CD4-positive, alpha-beta T cell treated with Interleukin-15 for 4 hours (primary cell): ENCODE results near the gene PPP4R3A.
"Not testable (repeated sequence)": the region's sequence is repeated elsewhere in the genome, so short reads cannot be mapped to it uniquely, and the experiment has no call there.

Source experiments
- DNase-seq: peaks from one replicate; pipeline ENCODE4 v3.0.0-alpha.2; 2020; ENCODE audit warnings: low spot score

The PPP4R3A gene

GRCh38 chr14:91436266-91436665, 73.8 kb downstream of the PPP4R3A start:
- DNase-seq, result not testable (repeated sequence)

- DNase-seq, result no peak
Observed at GRCh38 chr14:91429385-91429784, 80.7 kb downstream of the PPP4R3A start.

DNA sequence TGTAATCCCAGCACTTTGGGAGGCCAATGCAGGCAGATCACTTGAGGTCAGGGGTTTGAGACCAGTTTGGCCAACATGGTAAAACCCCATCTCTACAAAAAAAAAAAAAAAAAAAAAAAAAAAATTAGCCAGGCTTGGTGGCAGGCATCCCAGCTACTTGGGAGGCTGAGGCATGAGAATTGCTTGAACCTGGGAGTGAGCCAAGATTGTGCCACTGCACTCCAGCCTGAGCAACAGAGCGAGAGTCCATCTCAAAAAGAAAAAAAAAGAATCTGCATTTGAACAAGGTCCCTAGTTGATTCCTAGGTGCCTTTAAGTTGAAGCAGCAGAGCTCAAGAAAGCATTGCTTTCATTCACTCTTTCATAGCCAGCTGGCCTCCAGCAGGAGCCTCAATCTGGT, 81.2 kb downstream of the PPP4R3A start:
- not testable (repeated sequence) for DNase-seq

GRCh38 chr14:91425531-91425944, 84.6 kb downstream of the PPP4R3A start:
- not testable (repeated sequence) for DNase-seq

DNA sequence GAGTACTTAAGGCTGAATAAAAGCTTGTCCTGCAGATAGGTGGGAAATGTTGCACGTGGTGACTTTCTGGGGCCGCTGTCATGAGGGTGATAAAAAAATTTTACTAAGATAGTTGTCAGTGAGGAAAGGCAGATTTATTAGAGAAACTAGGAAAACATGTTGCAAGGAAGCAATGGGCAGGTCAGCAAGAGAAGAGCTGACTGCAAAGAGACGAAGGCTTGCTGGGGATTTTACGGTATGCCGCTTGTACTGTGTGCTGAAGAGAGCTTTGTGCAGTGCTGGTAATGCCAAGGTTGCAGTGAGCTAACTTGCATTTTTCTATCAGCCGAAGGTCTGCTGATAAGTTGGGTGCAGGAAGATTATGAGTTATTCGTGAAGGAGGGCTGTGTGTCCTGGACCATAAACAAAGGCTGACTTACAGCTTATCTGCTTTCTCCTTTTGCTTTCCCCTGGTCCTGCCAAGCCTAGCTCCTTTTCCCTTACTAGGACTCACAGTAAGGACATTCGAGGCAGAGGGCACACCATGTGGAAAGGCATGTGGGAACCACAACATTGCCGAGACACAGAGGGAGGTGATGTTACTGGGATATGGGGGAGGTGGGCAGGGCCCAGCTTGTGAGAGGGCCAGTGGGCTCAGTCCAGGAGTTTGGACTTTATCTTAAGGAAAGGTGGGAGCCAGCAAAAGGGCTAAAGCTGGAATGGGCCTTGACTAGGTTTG, 85.1 kb downstream of the PPP4R3A start:
- no peak for DNase-seq

DNA sequence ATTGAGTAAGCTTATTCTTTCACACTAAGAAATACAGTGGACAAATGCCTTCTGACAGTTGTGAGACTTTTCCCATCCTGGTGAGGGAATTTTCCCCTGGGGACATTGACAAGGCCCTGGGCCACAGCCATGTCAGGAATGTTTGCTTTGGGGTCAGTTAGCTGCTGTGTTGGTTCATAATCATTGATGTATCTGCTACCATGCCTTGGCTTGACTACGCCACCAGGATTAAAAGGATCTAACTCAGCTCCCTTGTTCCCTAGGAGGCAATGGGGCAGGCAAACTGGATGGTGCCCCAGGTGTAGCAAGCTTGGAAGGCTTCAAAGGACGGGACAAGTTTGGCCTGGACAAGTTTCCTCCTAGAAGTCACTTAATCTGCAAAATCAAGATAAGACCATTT, 89.4 kb downstream of the PPP4R3A start:
- DNase-seq, result no peak

DNA sequence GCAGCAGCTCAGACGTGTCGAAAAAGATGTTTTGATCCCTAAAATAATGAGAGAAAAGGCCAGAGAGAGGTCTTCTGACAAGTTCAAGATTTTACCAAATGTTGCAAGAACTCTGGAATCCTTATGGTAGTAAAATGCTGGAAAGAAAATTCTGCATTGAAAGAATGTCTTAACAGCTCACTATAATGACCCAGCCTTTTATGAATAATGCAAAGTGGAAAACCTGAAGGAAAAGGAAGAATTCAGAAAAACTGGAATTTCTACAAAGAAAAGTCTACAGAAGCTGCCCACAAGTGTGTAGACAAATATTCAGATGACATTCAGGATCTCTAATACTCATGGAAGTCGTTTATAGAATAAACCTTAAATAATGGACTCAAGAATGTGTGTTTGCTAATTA, 90.7 kb downstream of the PPP4R3A start:
- DNase-seq, result no peak

DNA sequence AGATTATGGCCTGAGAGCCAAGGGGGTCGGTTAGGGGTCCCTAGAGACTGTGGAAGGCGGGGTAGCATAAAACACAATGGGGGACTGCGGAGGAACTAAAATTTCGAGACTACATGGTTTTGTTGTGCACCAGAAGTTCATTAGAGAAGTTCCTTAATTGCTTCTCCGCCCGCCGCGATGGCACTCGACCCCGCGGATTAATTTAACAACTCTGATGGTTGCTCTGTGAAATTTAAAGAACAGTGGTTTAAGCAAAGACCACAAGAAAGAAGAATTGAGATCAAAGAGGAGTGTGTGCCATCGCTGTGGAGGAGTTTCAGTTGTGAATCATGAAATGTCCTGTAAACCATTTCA, 91.1 kb downstream of the PPP4R3A start:
- DNase-seq, result peak; percentile 76

DNA sequence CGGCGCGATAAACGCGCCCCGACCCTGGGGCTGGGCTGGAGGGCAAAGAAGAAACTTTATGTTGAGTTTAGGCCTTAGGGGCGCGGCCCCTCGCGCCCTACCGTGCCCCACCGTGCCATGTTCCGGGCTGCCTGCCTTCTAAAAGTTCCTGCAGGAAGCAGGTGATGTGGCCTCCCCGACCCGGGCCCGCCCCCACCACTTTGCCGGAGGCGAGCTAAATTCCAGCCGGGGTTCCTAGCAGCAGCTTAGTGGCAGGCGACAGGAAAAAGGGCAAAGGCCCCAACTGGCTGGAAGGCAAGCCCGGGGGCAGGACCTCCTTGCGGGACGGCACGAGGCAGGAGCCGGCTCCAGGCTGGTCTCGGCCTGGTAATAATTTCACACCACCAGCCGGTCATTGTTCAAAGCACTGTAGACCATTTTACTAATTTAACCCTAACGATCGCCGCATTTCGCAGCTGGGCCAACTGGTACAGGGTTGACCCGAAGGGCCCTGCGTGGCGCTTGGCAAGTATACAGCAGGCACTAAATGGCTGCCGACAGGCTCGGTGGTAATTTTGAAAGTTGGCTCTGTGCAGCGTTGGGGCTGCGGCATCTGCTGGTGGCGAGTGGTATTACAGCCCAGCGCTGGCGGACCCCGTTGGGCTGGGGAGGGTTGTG, 91.6 kb downstream of the PPP4R3A start:
- DNase-seq, result peak; percentile 86

DNA sequence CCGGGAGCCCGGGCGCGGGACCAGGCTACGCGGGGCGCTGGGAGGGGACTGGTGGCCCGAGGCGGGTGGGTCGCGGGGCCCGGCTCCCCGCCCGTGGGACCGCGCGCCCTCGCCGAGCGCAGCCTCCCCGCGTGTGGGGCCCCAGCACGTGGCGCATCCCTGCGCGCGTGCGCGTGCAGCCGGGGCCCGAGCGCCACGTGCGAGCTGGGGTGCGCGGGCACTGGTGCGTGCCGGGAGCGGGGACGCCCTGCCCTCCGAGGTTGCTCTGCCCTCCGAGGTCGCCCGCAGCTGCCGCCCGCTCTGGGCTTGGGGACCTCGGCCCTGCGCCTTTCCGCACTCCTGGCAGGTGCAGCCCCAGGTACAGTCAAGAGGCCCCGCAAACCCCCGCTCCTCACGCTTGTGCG, 92.1 kb downstream of the PPP4R3A start:
- peak; percentile 59 for DNase-seq

DNA sequence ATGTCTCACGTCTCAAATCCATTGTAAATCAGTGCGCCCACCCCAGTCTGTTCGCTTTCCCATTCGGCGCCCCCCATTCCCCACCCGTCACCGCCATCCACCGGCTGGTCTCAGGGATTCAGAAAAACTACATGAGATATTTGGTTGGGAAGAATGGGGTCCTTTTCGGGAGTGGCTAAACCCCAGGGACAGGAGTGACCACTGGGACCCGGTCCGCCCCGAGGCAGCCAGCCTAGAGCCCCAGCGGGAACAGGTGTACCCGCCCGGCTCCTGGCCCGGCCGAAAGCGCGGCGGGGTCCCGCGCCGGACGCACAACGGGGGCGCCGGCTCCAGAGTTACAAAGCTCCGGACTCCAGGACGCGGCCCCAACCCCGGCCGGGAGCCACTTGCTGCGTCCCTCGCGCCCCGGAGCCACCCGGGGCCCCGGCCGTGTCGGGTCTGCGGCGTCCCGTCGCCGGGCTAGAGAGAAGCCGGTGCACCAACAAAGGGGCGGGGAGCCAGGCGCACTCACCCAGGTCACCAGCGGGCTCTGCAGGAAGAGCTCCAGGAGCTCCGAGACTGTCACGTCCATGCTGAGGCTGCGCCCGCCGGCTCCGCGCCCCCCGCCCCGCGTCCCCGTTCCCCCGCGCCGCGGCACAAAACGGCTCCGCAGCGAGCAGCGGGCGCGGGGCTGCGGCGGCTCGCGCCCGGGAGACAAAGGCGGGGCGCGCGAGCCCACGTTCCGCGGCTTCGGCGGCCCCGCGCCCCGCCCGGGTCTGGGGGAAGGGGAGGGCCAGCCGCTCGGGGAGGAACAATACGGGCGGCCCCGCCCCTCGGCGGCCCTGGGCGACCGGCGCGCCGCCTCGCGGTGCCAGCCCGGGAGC, 92.8 kb downstream of the PPP4R3A start, which contains the start of gene CCDC88C:
Gene CCDC88C (minus strand): TSS at position 701 of the 863 bp plus-strand sequence. CDS start 130 bp downstream, at position 571.
- peak; percentile 64 for DNase-seq

- DNase-seq, result no peak
Observed at GRCh38 chr14:91416744-91417119, 93.4 kb downstream of the PPP4R3A start.

DNA sequence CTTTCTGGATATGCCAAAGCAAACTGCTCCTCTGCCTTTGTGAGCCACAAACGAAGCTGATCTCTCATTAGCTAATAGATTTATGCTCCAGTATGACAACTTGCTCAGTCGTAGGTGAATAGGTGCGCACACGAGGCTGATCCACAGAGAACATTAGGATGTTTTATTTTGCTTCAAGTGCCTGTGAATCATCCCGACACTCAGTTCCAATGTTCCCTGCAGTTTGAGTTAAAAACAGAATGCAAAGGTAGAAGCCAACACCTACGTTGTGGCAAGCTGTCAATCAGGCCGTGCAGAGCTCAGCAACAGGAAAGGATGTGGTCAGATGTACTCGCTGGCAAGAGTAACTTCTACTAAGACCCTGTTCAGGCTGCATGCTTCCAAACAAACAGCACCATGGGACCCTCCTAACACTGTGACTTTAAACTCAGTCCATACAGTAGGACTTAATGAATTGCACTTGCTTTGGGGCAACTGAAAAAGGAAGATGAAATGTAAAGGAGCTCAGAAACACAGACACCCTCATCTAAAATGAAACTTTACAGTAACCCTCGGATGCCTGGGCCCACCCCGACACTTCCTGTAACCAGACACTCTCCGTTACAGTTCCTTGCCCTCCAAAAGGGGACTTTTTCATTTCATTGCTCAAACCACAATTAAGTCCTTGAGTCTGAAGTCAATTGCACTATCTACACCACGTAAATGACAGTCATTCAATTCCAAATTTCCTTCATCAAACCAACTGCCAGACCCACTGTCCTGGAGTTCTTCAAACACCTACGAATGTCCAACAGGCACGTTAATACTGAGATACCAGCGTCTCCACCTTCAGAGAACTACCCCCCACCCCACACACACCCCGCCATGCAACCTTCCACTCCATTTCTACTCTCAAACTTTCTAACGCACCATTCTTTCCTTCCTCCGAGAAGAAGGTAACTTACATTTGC, 94.0 kb downstream of the PPP4R3A start:
- peak; percentile 74 for DNase-seq

DNA sequence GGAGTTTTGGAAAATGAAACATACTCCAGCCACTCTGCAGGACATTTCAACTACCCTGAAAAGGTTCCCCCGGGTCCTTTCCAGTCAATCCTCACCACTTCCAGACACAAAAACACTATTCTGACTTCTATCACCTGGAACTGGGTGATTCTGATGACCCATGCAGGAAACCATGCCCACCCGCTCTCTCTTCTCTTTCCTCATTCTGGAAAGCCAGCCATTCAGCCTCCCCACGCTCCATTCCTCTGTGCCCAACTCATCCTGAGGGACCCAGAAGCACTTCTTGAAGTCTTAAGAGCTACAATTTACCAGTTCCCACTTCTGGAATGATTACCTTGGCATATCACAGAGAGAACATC, 95.7 kb downstream of the PPP4R3A start:
- DNase-seq, result no peak

DNA sequence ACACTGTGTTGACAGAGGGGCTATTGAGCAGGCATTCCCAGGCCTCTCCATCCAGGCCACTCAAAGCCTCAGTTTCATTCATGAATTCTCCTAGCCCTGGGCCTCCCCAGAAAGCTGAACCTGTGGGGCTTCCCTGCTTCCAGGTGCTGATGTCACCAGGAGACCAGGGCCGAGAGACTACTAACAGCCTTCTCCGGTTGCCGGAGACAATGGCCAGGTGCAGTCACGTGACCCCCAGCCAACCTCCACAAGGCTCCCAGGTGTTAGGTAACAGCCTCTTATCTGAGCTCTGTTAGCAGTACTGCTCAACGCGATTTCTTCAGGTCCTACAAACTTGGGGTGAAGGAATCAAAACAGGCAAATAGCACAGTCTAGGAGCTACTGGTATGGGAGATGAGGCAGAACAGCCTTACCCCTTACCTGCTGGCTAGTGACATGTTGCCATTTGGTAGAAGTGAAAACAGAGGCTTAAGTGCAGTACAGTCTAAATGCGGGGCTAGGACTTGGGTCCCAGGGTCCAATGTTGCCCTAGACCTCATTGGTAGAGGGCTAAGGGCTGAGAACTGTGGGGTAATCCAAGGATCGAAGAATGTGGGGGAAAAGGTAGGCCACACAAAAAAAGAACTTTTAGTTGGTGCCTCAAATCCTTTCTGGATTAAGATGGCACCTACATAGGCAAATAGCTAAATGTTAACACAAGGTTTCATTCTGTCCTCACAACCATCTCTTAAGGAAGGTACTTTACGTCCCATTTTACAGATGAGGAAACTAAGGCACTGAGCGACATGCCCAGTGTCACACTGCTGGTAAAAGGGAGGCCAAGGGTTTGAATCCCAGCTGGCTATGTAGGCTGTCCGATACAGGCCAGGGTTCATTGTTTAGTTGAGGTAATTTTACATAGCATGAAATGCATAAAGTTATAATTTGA, 96.3 kb downstream of the PPP4R3A start:
- DNase-seq, result no peak

- DNase-seq, result no peak
Observed at GRCh38 chr14:91412939-91413338, 97.2 kb downstream of the PPP4R3A start.

- no peak for DNase-seq
Observed at GRCh38 chr14:91410771-91411536, 99.2 kb downstream of the PPP4R3A start.

GRCh38 chr14:91409928-91410718, 100.0 kb downstream of the PPP4R3A start:
- peak; percentile 72 for DNase-seq

GRCh38 chr14:91409240-91409639, 100.9 kb downstream of the PPP4R3A start:
- DNase-seq, result not testable (repeated sequence)
